Tibial artery (tissue), 4 donors: ENCODE results near the gene FES.
"Not testable (repeated sequence)": the region's sequence is repeated elsewhere in the genome, so short reads cannot be mapped to it uniquely, and the experiment has no call there.

Source experiments
- DNase-seq, 2 donors: peaks; one replicate each; pipeline ENCODE4 v3.0.0-alpha.2; 2019
- H3K27ac ChIP-seq, 2 donors: fragments of 200-600 bp; sonication (generic) in 1 of 2; 1 replicate in 1 of 2; 2 replicates in 1 of 2; pipeline ENCODE4 v1.5.1; 2018 to 2019; ENCODE audit warnings: mild to moderate bottlenecking in 1 of 2
- H3K27me3 ChIP-seq, 2 donors: fragments of 200-600 bp; sonication (generic) in 1 of 2; one replicate each; pipeline versions ENCODE4 v1.5.1 to v1.6.0; 2016 to 2019
- H3K36me3 ChIP-seq, 3 donors: fragments of 200-600 bp; sonication (generic) in 2 of 3; one replicate each; pipeline ENCODE4 v1.5.1; 2016 to 2019; ENCODE audit warnings: mild to moderate bottlenecking in 2 of 3
- H3K4me1 ChIP-seq, 4 donors: fragments of 200-600 bp; sonication (generic) in 2 of 4; 1 replicate in 3 of 4; 2 replicates in 1 of 4; pipeline ENCODE4 v1.5.1; 2016 to 2019
- H3K4me3 ChIP-seq, 2 donors: fragments of 200-600 bp; sonication (generic) in 1 of 2; 1 replicate in 1 of 2; 2 replicates in 1 of 2; pipeline ENCODE4 v1.5.1; 2018 to 2019; ENCODE audit warnings: mild to moderate bottlenecking in 2 of 2
- H3K9me3 ChIP-seq, 3 donors: fragments of 200-600 bp; sonication (generic) in 1 of 3; one replicate each; pipeline ENCODE4 v1.5.1; 2016 to 2019
- CTCF ChIP-seq, 2 experiments: fragments of 200-600 bp in 1 of 2; fragments of 450-650 bp in 1 of 2; IDR thresholded peaks; one replicate each; pipeline ENCODE4 v1.5.1; 2017 to 2019; ENCODE audit warnings: antibody characterized with exemption in 2 of 2, mild to moderate bottlenecking in 1 of 2, moderate library complexity in 1 of 2
- intact Hi-C: fragments of 100-400 bp; cut with DNase I; formaldehyde crosslinking; loops from one replicate; pipeline ENCODE4 v1.15.0; 2023; ENCODE audit warnings: low total_unique reads

FES gene

GRCh38 chr15:90871139-90871715 is 13.1 kb upstream of the FES start:
- no peaks in the 10 kb centered on the region for H3K9me3 ChIP-seq
- intact Hi-C loops: loop anchor here (5.0 kb wide), 2 partner anchors 61 to 154 kb away; partner anchors contain the start of genes BLM and HDDC3
- peaks cover 0 to 45% (median 41%) of the 10 kb centered on the region in 4 donors for H3K4me1 ChIP-seq

GRCh38 chr15:90871716-90872485 is 12.4 kb upstream of the FES start:
- TF ChIP-seq CTCF (IDR thresholded peaks at IDR 0.05): no peak
- Histone ChIP-seq H3K36me3 (peaks cover 12 to 15% (median 13%) of the 10 kb centered on the region in 3 donors), H3K4me1 (peaks cover 0 to 45% (median 41%) of the 10 kb centered on the region in 4 donors), H3K27ac (peak overlapping the region; percentile 97 to 98), H3K4me3 (peak overlapping the region; percentile 78 to 87), H3K27me3 (no peaks in the 10 kb centered on the region), H3K9me3 (no peaks in the 10 kb centered on the region)
- intact Hi-C loops: loop anchor here (5.0 kb wide), 2 partner anchors 60 to 155 kb away; partner anchors contain the start of genes BLM and HDDC3
- no peak for DNase-seq

More at GRCh38 chr15:90871139-90871715, 13.1 kb upstream of the FES start:
- Histone ChIP-seq H3K4me3 (peak overlapping the region; percentile 78 to 87), H3K36me3 (peaks cover 5 to 9% (median 7%) of the 10 kb centered on the region in 3 donors), H3K27ac (peak overlapping the region; percentile 97 to 98), H3K27me3 (no peaks in the 10 kb centered on the region)
- no peak for TF ChIP-seq CTCF (IDR thresholded peaks at IDR 0.05)
- DNase-seq: no peak

GRCh38 chr15:90872486-90873184 is 11.7 kb upstream of the FES start:
- no peak for TF ChIP-seq CTCF (IDR thresholded peaks at IDR 0.05)
- no peak for DNase-seq
- Histone ChIP-seq H3K9me3 (no peaks in the 10 kb centered on the region), H3K4me1 (peaks cover 0 to 45% (median 41%) of the 10 kb centered on the region in 4 donors), H3K27me3 (no peaks in the 10 kb centered on the region), H3K27ac (peak overlapping the region; percentile 97 to 98), H3K36me3 (peaks cover 20 to 23% (median 21%) of the 10 kb centered on the region in 3 donors), H3K4me3 (peak overlapping the region; percentile 78 to 87)
- intact Hi-C loops: loop anchor here (5.0 kb wide), 2 partner anchors 60 to 155 kb away; partner anchors contain the start of genes BLM and HDDC3

GRCh38 chr15:90873488-90873997 is 10.8 kb upstream of the FES start:
- Histone ChIP-seq H3K9me3 (no peaks in the 10 kb centered on the region), H3K36me3 (peaks cover 29 to 32% (median 30%) of the 10 kb centered on the region in 3 donors), H3K27ac (peak overlapping the region; percentile 97 to 98), H3K4me3 (peak overlapping the region in 1 of 2 donors; percentile 87), H3K4me1 (peaks cover 0 to 45% (median 41%) of the 10 kb centered on the region in 4 donors), H3K27me3 (no peaks in the 10 kb centered on the region)
- DNase-seq: no peak
- intact Hi-C loops: loop anchor here (5.0 kb wide), 2 partner anchors 59 to 156 kb away; partner anchors contain the start of genes BLM and HDDC3
- TF ChIP-seq CTCF (IDR thresholded peaks at IDR 0.05): no peak

- H3K4me3 ChIP-seq: no peak overlapping the region
- H3K27me3 ChIP-seq: no peaks in the 10 kb centered on the region
- intact Hi-C loops: loop anchor here (5.0 kb wide), 2 partner anchors 58 to 157 kb away; partner anchors contain the start of genes BLM and HDDC3
- H3K36me3 ChIP-seq: peaks cover 34 to 37% (median 35%) of the 10 kb centered on the region in 3 donors
- H3K4me1 ChIP-seq: peaks cover 0 to 44% (median 41%) of the 10 kb centered on the region in 4 donors
- no peaks in the 10 kb centered on the region for H3K9me3 ChIP-seq
- DNase-seq: no peak
- H3K27ac ChIP-seq: peak overlapping the region; percentile 97 to 98
- no peak for TF ChIP-seq CTCF (IDR thresholded peaks at IDR 0.05)
Observed at GRCh38 chr15:90873998-90874605, 10.2 kb upstream of the FES start.

- not testable (repeated sequence) for DNase-seq, H3K4me3 ChIP-seq, H3K27me3 ChIP-seq, H3K9me3 ChIP-seq, H3K27ac ChIP-seq
- H3K36me3 ChIP-seq: peaks cover 42 to 46% (median 44%) of the 10 kb centered on the region in 3 donors
- H3K4me1 ChIP-seq: peaks cover 0 to 35% (median 32%) of the 10 kb centered on the region in 4 donors
- intact Hi-C loops: loop anchor here (5.0 kb wide), 2 partner anchors 57 to 158 kb away; partner anchors contain the start of genes BLM and HDDC3
Observed at GRCh38 chr15:90874986-90875385, 9.3 kb upstream of the FES start.
